HEK293T (cell line): ENCODE measurements around the gene MDC1.

Experiments used
- CTCF ChIA-PET: fragments of 350-600 bp; formaldehyde crosslinking; extraction: SDS; loops from one replicate; lab custom pipeline; 2021; ENCODE audit warnings: antibody characterized with exemption, inconsistent platforms; lab: Yijun Ruan, JAX
- POLR2A ChIA-PET: fragments of 350-600 bp; formaldehyde crosslinking; extraction: SDS; loops from one replicate; lab custom pipeline; 2020; ENCODE audit warnings: antibody characterized with exemption, inconsistent platforms; lab: Yijun Ruan, JAX
- DNase-seq: peaks from one replicate; pipeline ENCODE4 v3.0.0; 2012; ENCODE audit warnings: mixed read lengths; ENCODE audit errors: extremely low spot score
- ARNT ChIP-seq: fragments of 450-650 bp; IDR thresholded peaks from 2 replicates; pipeline ENCODE4 v1.6.1; 2017; ENCODE audit warnings: mild to moderate bottlenecking
- BHLHE40 ChIP-seq: fragments of 450-650 bp; IDR thresholded peaks from 2 replicates; pipeline ENCODE4 v1.6.1; 2016; ENCODE audit warnings: mild to moderate bottlenecking, moderate library complexity, borderline replicate concordance
- CTBP1 ChIP-seq: fragments of 450-650 bp; IDR thresholded peaks from 2 replicates; pipeline ENCODE4 v1.6.1; 2016; ENCODE audit warnings: borderline replicate concordance
- ELF4 ChIP-seq: fragments of 450-650 bp; IDR thresholded peaks from 2 replicates; pipeline ENCODE4 v1.6.1; 2017; ENCODE audit warnings: antibody characterized with exemption
- FOXA1 ChIP-seq: fragments of 450-650 bp; IDR thresholded peaks from 2 replicates; pipeline ENCODE4 v1.6.1; 2016; ENCODE audit warnings: mild to moderate bottlenecking
- FOXK2 ChIP-seq: fragments of 450-650 bp; IDR thresholded peaks from 2 replicates; pipeline ENCODE4 v1.6.1; 2016; ENCODE audit warnings: mild to moderate bottlenecking
- FOXM1 ChIP-seq: fragments of 450-650 bp; IDR thresholded peaks from 2 replicates; pipeline ENCODE4 v1.6.1; 2017; ENCODE audit warnings: mild to moderate bottlenecking, borderline replicate concordance
- HDGF ChIP-seq: fragments of 450-650 bp; IDR thresholded peaks from 2 replicates; pipeline ENCODE4 v1.6.1; 2017; ENCODE audit warnings: antibody characterized with exemption, borderline replicate concordance
- L3MBTL2 ChIP-seq: fragments of 450-650 bp; conservative IDR thresholded peaks from 2 replicates; pipeline ENCODE4 v1.6.1; 2016; ENCODE audit warnings: mild to moderate bottlenecking
- LEF1 ChIP-seq: fragments of 450-650 bp; IDR thresholded peaks from 2 replicates; pipeline ENCODE4 v1.6.1; 2017; ENCODE audit warnings: mild to moderate bottlenecking, borderline replicate concordance
- NFRKB ChIP-seq: fragments of 450-650 bp; IDR thresholded peaks from 2 replicates; pipeline ENCODE4 v1.6.1; 2016; ENCODE audit warnings: mild to moderate bottlenecking, moderate library complexity
- SP1 ChIP-seq: fragments of 450-650 bp; IDR thresholded peaks from 2 replicates; pipeline ENCODE4 v1.6.1; 2017
- SUZ12 ChIP-seq: fragments of 450-650 bp; IDR thresholded peaks from 2 replicates; pipeline ENCODE4 v1.6.1; 2016; ENCODE audit warnings: mild to moderate bottlenecking
- TARDBP ChIP-seq: fragments of 450-650 bp; IDR thresholded peaks from 2 replicates; pipeline ENCODE4 v1.6.1; 2016
- ZNF384 ChIP-seq: fragments of 450-650 bp; IDR thresholded peaks from 2 replicates; pipeline ENCODE4 v1.6.1; 2016
- TF ChIP-seq, protein P1 (sequence below): fragments of 450-650 bp; IDR thresholded peaks from 2 replicates; pipeline ENCODE4 v1.6.1; 2016

The MDC1 gene

DNA sequence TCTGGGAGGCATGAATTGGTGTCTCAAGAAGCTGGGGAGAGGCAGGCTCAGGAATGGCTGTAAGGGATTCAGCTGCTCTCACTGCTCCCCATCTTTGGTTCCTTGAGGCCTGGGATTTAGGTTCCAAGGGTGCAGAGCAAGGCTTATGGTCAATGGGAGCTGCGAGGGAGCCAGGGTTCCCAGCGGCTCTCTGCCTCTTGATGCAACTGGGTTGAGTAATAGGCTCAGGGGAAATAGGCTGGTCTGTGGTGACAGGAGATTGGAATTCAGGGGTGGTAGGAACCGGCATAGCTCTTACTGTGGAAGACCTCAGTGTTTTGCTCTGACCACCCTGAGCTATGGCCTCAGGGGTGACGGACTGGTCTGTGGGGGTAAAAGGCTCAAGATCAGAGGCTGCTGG is 13.3 kb downstream of the MDC1 start:
- no peak for TF ChIP-seq FOXA1
- TF ChIP-seq FOXK2, result no peak
- TF ChIP-seq SUZ12, result no peak
- no peak for TF ChIP-seq LEF1
- TF ChIP-seq CTBP1, result no peak
- no peak for TF ChIP-seq NFRKB
- TF ChIP-seq BHLHE40, result no peak
- TF ChIP-seq TARDBP, result no peak
- no peak for TF ChIP-seq ZNF384
- no peak for TF ChIP-seq ARNT
- no peak for TF ChIP-seq SP1
- TF ChIP-seq, protein P1, sequence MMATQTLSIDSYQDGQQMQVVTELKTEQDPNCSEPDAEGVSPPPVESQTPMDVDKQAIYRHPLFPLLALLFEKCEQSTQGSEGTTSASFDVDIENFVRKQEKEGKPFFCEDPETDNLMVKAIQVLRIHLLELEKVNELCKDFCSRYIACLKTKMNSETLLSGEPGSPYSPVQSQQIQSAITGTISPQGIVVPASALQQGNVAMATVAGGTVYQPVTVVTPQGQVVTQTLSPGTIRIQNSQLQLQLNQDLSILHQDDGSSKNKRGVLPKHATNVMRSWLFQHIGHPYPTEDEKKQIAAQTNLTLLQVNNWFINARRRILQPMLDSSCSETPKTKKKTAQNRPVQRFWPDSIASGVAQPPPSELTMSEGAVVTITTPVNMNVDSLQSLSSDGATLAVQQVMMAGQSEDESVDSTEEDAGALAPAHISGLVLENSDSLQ, result no peak
- TF ChIP-seq ELF4, result no peak
- no peak for TF ChIP-seq L3MBTL2
- no peak for TF ChIP-seq HDGF
- TF ChIP-seq FOXM1, result no peak
- CTCF ChIA-PET, result no interaction called here
- no peak for DNase-seq
- POLR2A ChIA-PET, result interaction anchor here (0.7 to 4.3 kb wide), 9 partner anchors 8 to 88 kb away, joined by 3 to 42 read pairs (median 4); partner anchors contain the start of genes MDC1, NRM and TUBB

DNA sequence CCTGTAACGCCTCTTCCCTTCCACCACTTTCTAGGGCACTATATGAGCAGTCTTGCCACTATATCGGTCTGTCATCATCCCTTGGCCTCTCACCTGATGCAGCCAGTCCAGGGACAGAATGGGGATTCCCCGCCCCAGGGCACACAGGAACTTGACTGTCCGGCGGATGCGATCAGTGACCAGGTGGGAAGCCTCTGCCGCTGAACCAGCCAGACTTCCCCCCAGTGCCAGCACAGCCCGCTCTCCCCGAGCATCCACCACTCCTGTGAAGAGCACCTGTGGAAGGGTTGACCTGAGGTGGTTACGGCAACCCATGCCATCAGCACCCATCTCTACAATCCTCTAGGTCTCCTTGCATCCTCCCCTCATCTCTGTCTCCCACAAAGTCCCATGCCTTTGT is 14.1 kb downstream of the MDC1 start:
- POLR2A ChIA-PET, result interaction anchor here (2.6 to 4.3 kb wide), 3 partner anchors 12 to 18 kb away, joined by 9 to 42 read pairs (median 9); partner anchors contain the start of genes MDC1, NRM and TUBB

DNA sequence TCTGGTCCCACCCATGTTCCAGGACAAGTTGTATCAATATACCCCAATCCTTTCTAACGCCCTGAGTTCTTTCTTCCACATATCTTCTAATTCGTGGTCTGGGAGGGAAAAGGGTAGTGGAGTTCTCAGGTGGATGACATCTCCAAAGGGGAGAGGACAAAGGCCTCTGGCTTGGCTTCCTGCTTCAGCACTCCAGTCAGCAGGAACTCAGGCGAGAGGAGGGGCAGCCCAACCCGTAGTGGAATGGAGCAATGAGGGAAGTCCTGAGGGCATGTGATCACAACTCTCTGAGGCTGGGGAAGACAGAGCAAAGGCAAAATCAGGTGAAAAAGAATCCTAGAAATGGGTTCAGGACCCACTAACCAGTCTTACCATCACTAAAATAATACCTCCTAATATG is 16.7 kb downstream of the MDC1 start:
- ChIA-PET CTCF (interaction anchor here (1.0 kb wide), 1 partner anchor 21 kb away, joined by 3 read pairs; no protein-coding TSS in a partner anchor), POLR2A (interaction anchor here (1.0 to 3.9 kb wide), 3 partner anchors 12 to 21 kb away, joined by 3 to 25 read pairs (median 4); partner anchors contain the start of gene MDC1)
- no peak for DNase-seq
- TF ChIP-seq ELF4 (no peak), FOXM1 (no peak), FOXA1 (no peak), NFRKB (no peak), CTBP1 (no peak), FOXK2 (no peak), ZNF384 (no peak), SP1 (no peak), LEF1 (no peak), L3MBTL2 (no peak), ARNT (no peak), SUZ12 (no peak), TARDBP (no peak), BHLHE40 (no peak), HDGF (no peak)
- TF ChIP-seq, protein P1, result no peak

More for the DNA sequence above, 14.1 kb downstream of the MDC1 start:
- CTCF ChIA-PET, result no interaction called here
- DNase-seq, result no peak
- TF ChIP-seq SUZ12 (no peak), FOXK2 (no peak), FOXM1 (no peak), CTBP1 (no peak), FOXA1 (no peak), ELF4 (no peak), NFRKB (no peak), LEF1 (no peak), ZNF384 (no peak), BHLHE40 (no peak), SP1 (no peak), L3MBTL2 (no peak), ARNT (no peak), HDGF (no peak), TARDBP (no peak)
- TF ChIP-seq, protein P1, result no peak

DNA sequence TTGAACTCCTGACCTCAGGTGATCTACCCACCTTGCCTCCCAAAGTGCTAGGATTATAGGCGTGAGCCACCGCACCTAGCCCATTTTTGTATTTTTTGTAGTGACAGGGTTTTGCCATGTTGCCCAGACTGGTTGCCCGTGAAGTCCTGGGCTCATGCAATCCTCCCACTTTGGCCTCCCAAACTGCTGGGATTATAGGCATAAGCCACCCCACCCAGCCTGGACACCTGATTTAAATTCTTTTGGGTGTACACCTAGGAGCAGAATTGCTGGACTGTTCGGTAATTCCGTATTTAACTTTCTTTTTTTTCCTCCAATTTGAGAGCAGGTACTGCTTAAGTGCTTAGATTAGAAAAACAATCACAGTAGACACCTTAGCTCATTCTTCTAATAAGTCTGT is 20.6 kb downstream of the MDC1 start:
- POLR2A ChIA-PET, result interaction anchor here (0.9 to 3.9 kb wide), 2 partner anchors 10 to 21 kb away, joined by 3 to 25 read pairs; partner anchors contain the start of gene MDC1

DNA sequence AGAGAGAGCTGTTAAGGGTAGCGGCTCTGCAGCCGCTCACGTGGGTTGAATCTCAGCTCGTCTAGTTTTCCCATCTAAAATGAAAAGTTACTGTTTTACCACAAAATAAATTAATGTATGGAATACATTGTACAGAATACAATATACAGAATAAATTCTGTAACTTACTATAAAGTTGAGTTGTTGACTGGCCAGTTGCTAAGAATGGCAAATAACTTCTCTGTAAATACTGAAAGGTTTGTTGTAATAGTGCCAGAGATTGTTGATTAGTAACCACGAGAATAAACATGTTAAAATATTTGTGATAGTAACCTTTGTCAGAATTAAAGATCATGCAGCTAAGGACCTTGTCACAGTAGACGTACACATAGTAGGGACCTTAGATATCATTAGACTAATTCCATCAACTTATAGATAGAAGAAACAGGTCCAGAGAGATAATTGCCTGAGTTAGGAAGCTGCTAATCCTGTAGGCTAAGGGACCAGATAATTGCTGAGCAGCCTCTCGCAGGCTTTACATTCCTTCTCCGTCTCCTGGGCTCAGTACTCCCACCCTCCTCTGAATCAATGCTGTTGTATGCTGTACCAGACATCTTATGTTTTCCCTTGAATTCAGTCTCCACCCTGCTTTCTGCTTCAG is 25.8 kb downstream of the MDC1 start:
- ChIA-PET CTCF (interaction anchor here (1.4 to 2.1 kb wide), 3 partner anchors 12 to 40 kb away, joined by 4 to 7 read pairs (median 5); no protein-coding TSS in a partner anchor), POLR2A (interaction anchor here (0.7 to 6.3 kb wide), 13 partner anchors 10 to 76 kb away, joined by 3 to 101 read pairs (median 5); partner anchors contain the start of genes DHX16 and MDC1)
- DNase-seq, result no peak
- TF ChIP-seq CTBP1 (no peak), ZNF384 (no peak), SUZ12 (no peak), NFRKB (no peak), ELF4 (no peak), SP1 (no peak), FOXK2 (no peak), TARDBP (no peak), FOXM1 (no peak), L3MBTL2 (no peak), ARNT (no peak), FOXA1 (no peak)

More for the DNA sequence above, 20.6 kb downstream of the MDC1 start:
- DNase-seq, result no peak
- CTCF ChIA-PET, result no interaction called here
- TF ChIP-seq CTBP1 (no peak), ZNF384 (no peak), ELF4 (no peak), FOXK2 (no peak), SP1 (no peak)
- TF ChIP-seq, protein P1, result no peak
